B cell (primary cell): ENCODE results near the gene DSCAML1. TPM values are rescaled to one million over a fixed set of nuclear protein-coding genes. Genes with fewer than 3 reads are reported as not detected.

Experiments
- ATAC-seq: fragments of 200-7000 bp; cut with Tn5 transposase; one replicate; pipeline ENCODE4 v1.10.0; 2021; ENCODE audit warnings: low read depth, mild to moderate bottlenecking, moderate number of reproducible peaks, moderate library complexity
- CTCF ChIA-PET: fragments of 350-600 bp; sonication (Branson Sonifier 250); formaldehyde crosslinking; loops from one replicate; lab custom pipeline; 2021; ENCODE audit warnings: antibody characterized with exemption, inconsistent platforms; lab: Charles Lee
- POLR2A ChIA-PET: fragments of 350-600 bp; sonication (Branson Sonifier 250); formaldehyde crosslinking; loops from one replicate; lab custom pipeline; 2021; ENCODE audit warnings: antibody characterized with exemption; lab: Charles Lee
- DNase-seq: peaks from one replicate; pipeline ENCODE4 v3.0.0; 2013
- H2AFZ ChIP-seq: 2 replicates; pipeline ENCODE4 v1.6.1; 2012; ENCODE audit warnings: mild to moderate bottlenecking, low read depth, low read length; ENCODE audit not compliant: insufficient read depth, poor library complexity, severe bottlenecking
- H3K27ac ChIP-seq, 2 donors: 1 replicate in 1 of 2; 2 replicates in 1 of 2; pipeline ENCODE4 v1.5.1; 2012 to 2013; ENCODE audit warnings: low read length in 2 of 2, mild to moderate bottlenecking in 2 of 2, moderate library complexity in 1 of 2
- H3K27me3 ChIP-seq, 4 experiments: fragments of 200-600 bp in 1 of 4; sonication (generic) in 1 of 4; replicated peaks in 1 of 4; 1 replicate in 2 of 4; 2 replicates in 2 of 4; pipeline versions ENCODE4 v1.6.1 to v1.7.0; 2013 to 2016; ENCODE audit warnings: low read length in 3 of 4, mild to moderate bottlenecking in 2 of 4, mixed read lengths in 1 of 4, moderate library complexity in 1 of 4; ENCODE audit not compliant: insufficient read depth in 4 of 4, control insufficient read depth in 3 of 4; ENCODE audit errors: control extremely low read depth in 1 of 4
- H3K36me3 ChIP-seq, 2 experiments: replicated peaks in 1 of 2; 1 replicate in 1 of 2; 2 replicates in 1 of 2; pipeline versions ENCODE4 v1.6.1 to v1.7.1; 2013; ENCODE audit warnings: low read length in 1 of 2; ENCODE audit not compliant: insufficient read depth in 2 of 2, control insufficient read depth in 1 of 2; ENCODE audit errors: control extremely low read depth in 1 of 2, extremely low read depth in 1 of 2
- H3K4me1 ChIP-seq, 2 donors: fragments of 200-600 bp in 1 of 2; sonication (generic) in 1 of 2; 1 replicate in 1 of 2; 2 replicates in 1 of 2; pipeline versions ENCODE4 v1.5.1 to v1.6.1; 2013 to 2017; ENCODE audit warnings: low read length in 2 of 2; ENCODE audit not compliant: control insufficient read depth in 2 of 2, insufficient read depth in 2 of 2
- H3K4me2 ChIP-seq: replicated peaks from 2 replicates; pipeline ENCODE3; 2012; ENCODE audit warnings: mild to moderate bottlenecking, low read depth, low read length; ENCODE audit not compliant: poor library complexity, severe bottlenecking
- H3K4me3 ChIP-seq, 5 experiments: fragments of 200-600 bp in 1 of 5; sonication (generic) in 1 of 5; 1 replicate in 3 of 5; 2 replicates in 2 of 5; pipeline versions ENCODE4 v1.5.1 to v1.7.0; 2011 to 2016; ENCODE audit warnings: low read length in 4 of 5, mild to moderate bottlenecking in 4 of 5, low read depth in 2 of 5, control low read depth in 1 of 5, moderate library complexity in 1 of 5; ENCODE audit not compliant: insufficient read depth in 1 of 5; ENCODE audit errors: control extremely low read depth in 1 of 5, extremely low read depth in 1 of 5
- H3K79me2 ChIP-seq: fragments of 200-600 bp; sonication (generic); one replicate; pipeline ENCODE4 v1.6.0; 2016; ENCODE audit warnings: low read length; ENCODE audit not compliant: control insufficient read depth, insufficient read depth
- H3K9ac ChIP-seq: fragments of 200-600 bp; sonication (generic); 2 replicates; pipeline ENCODE4 v1.6.1; 2017; ENCODE audit warnings: mild to moderate bottlenecking, low read length, moderate library complexity
- H3K9me3 ChIP-seq, 3 donors: one replicate each; pipeline versions ENCODE4 v1.6.1 to v1.7.1; 2013; ENCODE audit warnings: low read length in 2 of 3; ENCODE audit not compliant: control insufficient read depth in 2 of 3, insufficient read depth in 1 of 3; ENCODE audit errors: control extremely low read depth in 1 of 3
- H4K20me1 ChIP-seq: 2 replicates; pipeline ENCODE4 v1.6.0; 2012; ENCODE audit warnings: mild to moderate bottlenecking, low read length; ENCODE audit not compliant: insufficient read depth, control insufficient read depth, poor library complexity, severe bottlenecking
- H3K27ac Mint-ChIP-seq: one replicate; pipeline ENCODE4 v1.8.0; 2021; ENCODE audit warnings: mixed read lengths
- H3K27me3 Mint-ChIP-seq: one replicate; pipeline ENCODE4 v1.8.0; 2021; ENCODE audit warnings: mixed read lengths
- H3K4me1 Mint-ChIP-seq: one replicate; pipeline ENCODE4 v1.8.0; 2021; ENCODE audit warnings: mixed read lengths
- H3K4me3 Mint-ChIP-seq: one replicate; pipeline ENCODE4 v1.8.0; 2021; ENCODE audit warnings: mixed read lengths
- H3K9me3 Mint-ChIP-seq: one replicate; pipeline ENCODE4 v1.8.0; 2022; ENCODE audit warnings: mixed read lengths; ENCODE audit not compliant: insufficient read depth
- CTCF ChIP-seq: fragments of 200-600 bp; IDR thresholded peaks from one replicate; pipeline ENCODE4 v1.8.0; 2022; ENCODE audit warnings: antibody characterized with exemption, mild to moderate bottlenecking
- EZH2 ChIP-seq: IDR thresholded peaks from 2 replicates; pipeline ENCODE4 v1.6.1; 2012; ENCODE audit warnings: borderline replicate concordance, low read depth, mild to moderate bottlenecking, moderate library complexity, low read length; ENCODE audit not compliant: insufficient read depth, poor library complexity, severe bottlenecking
- WGBS: methylation state at CpG from one replicate; pipeline ENCODE4 v1.1.5; 2013; ENCODE audit warnings: missing lambda C conversion rate; ENCODE audit not compliant: insufficient coverage; 5-methylcytosine and 5-hydroxymethylcytosine counted together
- intact Hi-C: fragments of 100-400 bp; cut with micrococcal nuclease; formaldehyde crosslinking; loops from one replicate; pipeline ENCODE4 v1.10.0; 2022
- polyA plus RNA-seq: library from polyadenylated mRNA; depleted of rRNA; stranded (reverse); fragments of >200 nt; gene quantifications from 2 replicates; pipeline ENCODE4 v1.2.3, GENCODE V29; 2012
- total RNA-seq, 2 donors: library from RNA; stranded (reverse); fragments of 120-200 nt in 1 of 2; gene quantifications; 1 replicate in 1 of 2; 2 replicates in 1 of 2; pipeline versions ENCODE4 v1.2.3 to v1.2.4, GENCODE V29; 2013 to 2022

DSCAML1 gene
- total and polyA plus RNA-seq, 2 donors (not counting 1 experiment from before 2014, with no cell fraction given): 1.2 to 6.2 TPM

- H3K27me3 Mint-ChIP-seq: peaks cover 15% of the 10 kb centered on the region
- Histone ChIP-seq H3K9me3 (no peaks in the 10 kb centered on the region), H2AFZ (no peak overlapping the region), H3K4me3 (no peak overlapping the region), H3K36me3 (no peaks in the 10 kb centered on the region), H3K4me1 (no peaks in the 10 kb centered on the region), H3K79me2 (no peaks in the 10 kb centered on the region), H4K20me1 (no peaks in the 10 kb centered on the region), H3K27me3 (no peaks in the 10 kb centered on the region), H3K9ac (no peak overlapping the region), H3K27ac (no peak overlapping the region), H3K4me2 (no peak overlapping the region)
- no CpG with 5 or more reads among the region's 6 CpGs for WGBS
- CTCF ChIA-PET: no interaction called here
- POLR2A ChIA-PET: no interaction called here
- H3K4me1 Mint-ChIP-seq: no peaks in the 10 kb centered on the region
- intact Hi-C loops: no loop called here
- no peaks in the 10 kb centered on the region for H3K9me3 Mint-ChIP-seq
- no peak overlapping the region for H3K27ac Mint-ChIP-seq
- ATAC-seq: no peak
- TF ChIP-seq EZH2 (no peak), CTCF (no peak)
- no peak overlapping the region for H3K4me3 Mint-ChIP-seq
- no peak for DNase-seq
Measured at GRCh38 chr11:117646411-117646810, 150.6 kb downstream of the DSCAML1 start.

- no peaks in the 10 kb centered on the region for H3K4me1 ChIP-seq
- no peak overlapping the region for H2AFZ ChIP-seq
- ChIA-PET CTCF (no interaction called here), POLR2A (no interaction called here)
- ATAC-seq (no peak), DNase-seq (no peak)
- H3K27me3 ChIP-seq: no peaks in the 10 kb centered on the region
- no peaks in the 10 kb centered on the region for H3K9me3 ChIP-seq
- intact Hi-C loops: no loop called here
- H3K27ac ChIP-seq: no peak overlapping the region
- H3K4me2 ChIP-seq: no peak overlapping the region
- no peak overlapping the region for H3K9ac ChIP-seq
- WGBS: 89% methylated on average over 16 of the region's 26 CpGs
- no peaks in the 10 kb centered on the region for H3K9me3 Mint-ChIP-seq
- no peaks in the 10 kb centered on the region for H3K36me3 ChIP-seq
- no peaks in the 10 kb centered on the region for H3K79me2 ChIP-seq
- peaks cover 20% of the 10 kb centered on the region for H3K27me3 Mint-ChIP-seq
- no peaks in the 10 kb centered on the region for H3K4me1 Mint-ChIP-seq
- no peak overlapping the region for H3K4me3 Mint-ChIP-seq
- H3K27ac Mint-ChIP-seq: no peak overlapping the region
- no peak overlapping the region for H3K4me3 ChIP-seq
- no peaks in the 10 kb centered on the region for H4K20me1 ChIP-seq
- TF ChIP-seq CTCF: no peak
- no peak for TF ChIP-seq EZH2
Measured at GRCh38 chr11:117644403-117645155, 152.4 kb downstream of the DSCAML1 start.
